Glomerular visceral epithelial cell (primary cell): ENCODE results near the gene SYNM.
A peak's percentile ranks its signal among the peaks of the same experiment; 100 is the strongest.

Experiments
- DNase-seq: peaks from one replicate; pipeline ENCODE4 v3.0.0-alpha.2; 2016; ENCODE audit errors: extremely low spot score

Gene SYNM

GRCh38 chr15:99140590-99140989 lies 35.7 kb downstream of the SYNM start:
- DNase-seq: no peak

GRCh38 chr15:99141943-99142342 lies 37.1 kb downstream of the SYNM start:
- no peak for DNase-seq

- DNase-seq: no peak
These were observed 37.7 kb downstream of the SYNM start for GRCh38 chr15:99142562-99142961.

GRCh38 chr15:99143242-99143641 lies 38.4 kb downstream of the SYNM start:
- no peak for DNase-seq

GRCh38 chr15:99143655-99144610 lies 39.1 kb downstream of the SYNM start:
- DNase-seq: no peak

GRCh38 chr15:99145005-99145404 lies 40.1 kb downstream of the SYNM start:
- DNase-seq: no peak

- no peak for DNase-seq
These were observed 40.9 kb downstream of the SYNM start for GRCh38 chr15:99145778-99146177.

GRCh38 chr15:99146661-99147060 lies 41.8 kb downstream of the SYNM start:
- no peak for DNase-seq

GRCh38 chr15:99148851-99149276 lies 44.0 kb downstream of the SYNM start:
- no peak for DNase-seq

GRCh38 chr15:99149366-99149765 lies 44.5 kb downstream of the SYNM start:
- DNase-seq: no peak

- DNase-seq: no peak
These were observed 46.3 kb downstream of the SYNM start for GRCh38 chr15:99151156-99151555.

GRCh38 chr15:99153026-99153535 lies 48.2 kb downstream of the SYNM start:
- no peak for DNase-seq

- no peak for DNase-seq
These were observed 49.4 kb downstream of the SYNM start for GRCh38 chr15:99154271-99154670.

- DNase-seq: no peak
These were observed 51.1 kb downstream of the SYNM start for GRCh38 chr15:99155961-99156443.

- no peak for DNase-seq
These were observed 52.6 kb downstream of the SYNM start for GRCh38 chr15:99157456-99157855.

- DNase-seq: peak; percentile 53
These were observed 53.9 kb downstream of the SYNM start for GRCh38 chr15:99158626-99159412.

GRCh38 chr15:99163271-99164062 lies 58.6 kb downstream of the SYNM start:
- no peak for DNase-seq

GRCh38 chr15:99164119-99164518 lies 59.2 kb downstream of the SYNM start:
- DNase-seq: no peak

GRCh38 chr15:99165020-99165790 lies 60.3 kb downstream of the SYNM start:
- no peak for DNase-seq

GRCh38 chr15:99165956-99166689 lies 61.2 kb downstream of the SYNM start:
- no peak for DNase-seq
